OCI-M2 (cell line): ENCODE measurements around the gene TMEM132A.

Experiments
- DNase-seq: peaks from one replicate; lab custom pipeline; 2025; ENCODE audit not compliant: unreplicated experiment; lab: John Stamatoyannopoulos, UW

The TMEM132A gene

DNA sequence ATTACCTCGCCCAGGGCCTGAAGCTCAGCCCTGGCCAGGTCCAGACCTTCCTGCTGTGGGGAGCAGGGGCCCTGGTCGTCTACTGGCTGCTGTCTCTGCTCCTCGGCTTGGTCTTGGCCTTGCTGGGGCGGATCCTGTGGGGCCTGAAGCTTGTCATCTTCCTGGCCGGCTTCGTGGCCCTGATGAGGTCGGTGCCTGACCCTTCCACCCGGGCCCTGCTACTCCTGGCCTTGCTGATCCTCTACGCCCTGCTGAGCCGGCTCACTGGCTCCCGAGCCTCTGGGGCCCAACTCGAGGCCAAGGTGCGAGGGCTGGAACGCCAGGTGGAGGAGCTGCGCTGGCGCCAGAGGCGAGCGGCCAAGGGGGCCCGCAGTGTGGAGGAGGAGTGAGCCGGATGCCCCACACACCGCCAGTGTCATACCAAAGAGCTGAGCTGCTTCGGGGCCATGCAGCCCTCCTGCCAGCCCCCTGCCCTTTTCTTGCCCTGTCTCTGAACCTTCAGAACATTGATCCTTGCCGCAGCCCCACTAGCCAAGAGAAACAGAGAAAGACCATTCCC, 2.4 kb upstream of the TMEM132A start:
- DNase-seq = no peak

DNA sequence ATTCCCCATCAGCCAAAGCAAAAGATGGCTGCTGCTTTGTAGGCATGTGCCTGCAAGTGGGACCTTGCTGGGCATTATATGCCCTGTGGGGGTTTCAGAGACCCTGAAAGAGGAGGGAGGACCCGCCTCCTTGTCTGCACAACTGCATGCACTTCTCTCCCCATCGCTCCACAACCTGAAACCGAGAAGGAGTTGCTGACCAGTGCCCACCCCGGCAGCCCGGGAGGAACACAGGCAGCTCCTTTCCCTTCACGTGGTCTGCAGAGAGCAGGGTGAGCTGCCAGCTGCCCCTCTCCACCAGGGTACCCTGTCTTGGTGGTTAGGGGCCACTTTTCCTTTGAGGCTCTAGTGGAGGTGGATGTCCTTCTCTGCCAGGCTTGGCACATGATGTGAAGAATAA, 1.4 kb upstream of the TMEM132A start:
- DNase-seq = no peak

DNA sequence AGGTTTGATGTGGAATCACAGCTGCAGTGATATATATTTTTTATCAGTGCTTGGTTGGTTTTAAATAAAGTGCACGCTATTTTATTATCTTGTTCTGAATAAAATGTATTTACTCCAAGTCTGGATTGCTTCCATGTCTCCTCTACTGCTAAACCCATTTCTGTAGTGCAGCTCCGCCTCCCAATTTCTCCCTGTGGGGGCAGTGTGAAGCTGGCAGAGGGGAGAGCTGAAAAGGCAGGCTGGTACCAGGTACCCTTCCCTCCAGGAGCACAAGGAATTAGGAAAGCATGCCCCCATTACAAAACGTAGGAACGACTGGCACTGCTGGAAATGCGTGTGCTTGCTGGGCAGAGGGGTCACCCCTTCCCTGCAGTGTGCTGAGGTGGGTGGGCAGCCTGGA, 934 bp upstream of the TMEM132A start:
- no peak for DNase-seq

- DNase-seq = no peak
Observed at GRCh38 chr11:60923800-60924109, 505 bp upstream of the TMEM132A start.

- DNase-seq = no peak
Observed at GRCh38 chr11:60924906-60925853, 920 bp downstream of the TMEM132A start.

- DNase-seq = no peak
Observed at GRCh38 chr11:60925868-60926267, 1.6 kb downstream of the TMEM132A start.

DNA sequence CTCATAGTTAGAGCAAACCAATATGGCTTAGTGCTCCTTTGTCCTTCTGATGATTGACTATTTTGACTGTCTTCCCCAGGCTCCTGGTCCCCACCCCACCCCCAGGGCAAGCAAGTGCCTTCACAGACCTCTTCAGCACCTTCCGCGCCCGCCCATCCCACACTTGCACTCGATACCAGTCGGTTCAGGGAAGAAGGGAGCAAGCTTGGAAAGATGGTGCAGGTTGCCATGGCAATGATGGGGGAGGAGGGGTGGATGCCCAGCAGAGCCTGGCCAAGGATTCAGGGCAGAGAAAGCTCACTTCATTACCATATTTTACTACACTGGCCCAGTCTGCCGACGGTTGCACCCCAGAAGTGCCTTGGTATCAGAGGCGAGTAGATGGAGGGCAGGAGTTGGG, 2.2 kb downstream of the TMEM132A start:
- no peak for DNase-seq

DNA sequence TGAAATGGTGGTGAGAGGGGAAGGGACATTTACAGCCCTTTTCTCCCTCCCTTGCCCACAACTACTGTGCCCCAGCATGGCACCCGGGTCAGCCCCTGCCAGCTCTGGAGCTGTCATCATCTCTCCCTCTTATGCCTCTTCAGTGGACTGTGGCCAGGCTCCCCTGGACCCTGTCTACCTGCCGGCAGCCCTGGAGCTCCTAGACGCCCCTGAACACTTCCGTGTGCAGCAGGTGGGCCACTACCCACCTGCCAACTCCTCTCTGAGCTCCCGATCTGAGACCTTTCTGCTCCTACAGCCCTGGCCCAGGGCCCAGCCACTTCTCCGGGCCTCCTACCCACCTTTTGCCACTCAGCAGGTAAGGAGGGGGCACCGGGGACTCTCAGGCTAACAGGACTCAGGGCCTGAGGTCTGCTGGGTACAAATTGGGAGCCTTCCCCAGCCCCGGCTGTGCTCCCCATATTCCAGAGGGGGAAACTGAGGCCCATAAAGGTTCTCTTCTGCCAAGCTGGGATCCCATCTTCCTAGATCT, 2.9 kb downstream of the TMEM132A start:
- DNase-seq = no peak

DNA sequence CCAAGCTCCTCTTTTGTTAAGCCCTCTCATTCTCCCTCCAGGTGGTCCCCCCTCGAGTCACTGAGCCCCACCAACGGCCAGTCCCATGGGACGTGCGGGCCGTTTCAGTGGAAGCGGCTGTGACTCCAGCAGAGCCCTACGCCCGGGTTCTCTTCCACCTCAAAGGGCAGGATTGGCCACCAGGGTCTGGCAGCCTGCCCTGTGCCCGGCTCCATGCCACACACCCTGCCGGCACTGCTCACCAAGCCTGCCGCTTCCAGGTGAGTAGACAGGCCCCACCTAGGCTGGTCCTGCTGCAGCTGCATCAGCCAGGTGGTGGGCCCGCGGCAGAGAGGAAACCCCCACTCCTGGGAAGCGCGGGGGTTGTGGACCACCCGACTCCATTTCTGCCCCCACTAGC, 3.3 kb downstream of the TMEM132A start:
- no peak for DNase-seq

GRCh38 chr11:60928563-60929001, 4.3 kb downstream of the TMEM132A start:
- no peak for DNase-seq

- DNase-seq = no peak
Observed at GRCh38 chr11:60929764-60930163, 5.5 kb downstream of the TMEM132A start.

DNA sequence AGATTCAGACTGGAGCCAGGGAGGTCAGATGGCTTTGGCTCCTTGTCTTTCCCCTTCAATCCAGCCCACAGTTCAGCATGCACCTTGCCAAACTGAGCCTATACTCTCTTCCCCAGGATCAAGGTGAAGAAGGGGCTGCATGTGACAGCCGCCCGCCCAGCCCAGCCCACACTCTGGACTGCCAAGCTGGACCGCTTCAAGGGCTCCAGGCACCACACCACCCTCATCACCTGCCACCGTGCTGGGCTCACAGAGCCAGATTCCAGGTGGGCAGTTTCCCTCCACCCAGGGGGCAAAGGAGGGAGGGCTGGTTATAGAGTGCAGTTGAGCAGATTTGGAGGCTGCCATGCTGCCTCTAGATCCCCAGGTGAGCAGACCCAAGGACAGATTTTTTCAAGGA, 6.1 kb downstream of the TMEM132A start:
- DNase-seq = no peak

DNA sequence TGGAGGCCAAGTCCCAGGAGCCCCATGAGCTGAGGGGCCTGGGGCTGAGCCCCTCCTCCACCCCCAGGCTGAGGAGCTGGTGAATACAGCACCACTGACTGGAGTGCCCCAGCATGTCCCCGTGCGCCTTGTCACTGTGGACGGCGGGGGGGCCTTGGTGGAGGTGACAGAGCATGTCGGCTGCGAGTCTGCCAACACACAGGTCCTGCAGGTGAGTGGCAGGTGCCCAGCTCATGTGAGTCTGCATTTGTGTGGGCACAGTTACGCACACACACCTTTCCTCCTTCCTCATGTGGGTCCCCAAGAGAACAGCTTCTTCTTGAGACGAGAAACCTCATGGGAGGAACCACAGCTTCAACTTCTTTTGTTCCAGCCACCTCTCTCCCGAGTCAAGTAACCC, 7.7 kb downstream of the TMEM132A start:
- no peak for DNase-seq

DNA sequence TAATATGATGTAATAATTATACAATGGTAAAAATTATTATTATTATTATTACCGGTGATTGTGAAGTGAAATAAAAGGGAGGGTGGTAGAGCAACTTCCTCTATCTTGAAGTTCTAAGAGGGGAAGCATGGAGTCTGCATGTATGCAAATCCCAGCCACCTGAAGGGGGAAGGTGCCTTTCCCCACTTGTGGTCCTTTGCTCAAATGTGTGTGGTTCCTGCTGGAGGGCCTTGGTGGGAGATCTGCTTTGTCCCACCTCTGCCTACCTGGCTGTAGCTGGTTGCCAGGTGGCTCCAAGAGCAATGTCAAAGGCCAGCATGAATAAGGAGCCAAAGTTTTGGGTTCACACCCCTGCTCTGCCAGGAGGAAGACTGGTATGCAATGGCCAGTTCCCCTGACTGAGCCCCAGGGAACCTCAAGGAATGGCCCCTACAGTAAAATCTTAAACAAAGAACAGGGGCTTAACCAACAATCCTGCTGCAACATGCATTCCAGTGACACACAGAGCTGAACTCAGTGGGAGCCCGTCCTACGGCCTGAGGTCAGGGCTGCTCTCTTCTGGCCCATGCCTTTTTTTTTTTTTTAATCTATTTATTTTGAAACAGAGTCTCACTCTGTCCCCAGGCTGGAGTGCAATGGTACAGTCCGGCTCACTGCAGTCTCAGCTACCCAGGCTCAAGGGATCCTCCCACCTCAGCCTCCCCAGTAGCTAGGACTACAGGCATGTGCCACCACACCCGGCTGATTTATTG, 8.5 kb downstream of the TMEM132A start:
- no peak for DNase-seq

- DNase-seq = no peak
Observed at GRCh38 chr11:60933416-60934123, 9.3 kb downstream of the TMEM132A start.

DNA sequence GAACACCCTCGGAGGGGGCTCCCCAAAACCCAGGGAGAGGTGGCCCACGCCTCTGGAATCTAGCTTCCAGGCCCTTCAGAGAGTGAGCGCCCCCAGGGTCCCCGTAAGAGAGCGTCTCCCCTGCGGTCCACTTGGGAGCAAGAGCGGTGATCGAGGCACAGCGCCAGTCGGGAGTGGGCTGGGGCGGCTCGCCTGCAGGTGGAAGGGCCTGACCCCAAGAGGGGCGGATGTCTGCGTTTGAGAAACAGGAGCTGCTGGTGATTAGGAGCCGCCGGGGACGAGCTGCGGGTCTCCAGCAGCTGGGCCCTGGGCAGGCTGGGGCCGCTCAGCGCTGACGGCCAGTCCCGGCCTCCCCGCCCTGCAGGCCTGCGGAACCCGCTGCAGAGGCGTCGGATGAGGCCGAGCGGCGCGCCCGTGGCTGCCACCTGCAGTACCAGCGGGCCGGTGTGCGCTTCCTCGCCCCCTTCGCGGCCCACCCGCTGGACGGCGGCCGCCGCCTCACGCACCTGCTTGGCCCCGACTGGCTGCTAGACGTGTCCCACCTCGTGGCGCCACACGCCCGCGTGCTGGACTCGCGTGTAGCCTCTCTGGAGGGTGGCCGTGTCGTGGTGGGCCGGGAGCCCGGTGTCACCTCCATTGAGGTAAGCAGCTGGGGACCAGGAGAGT, 10.0 kb downstream of the TMEM132A start:
- no peak for DNase-seq

DNA sequence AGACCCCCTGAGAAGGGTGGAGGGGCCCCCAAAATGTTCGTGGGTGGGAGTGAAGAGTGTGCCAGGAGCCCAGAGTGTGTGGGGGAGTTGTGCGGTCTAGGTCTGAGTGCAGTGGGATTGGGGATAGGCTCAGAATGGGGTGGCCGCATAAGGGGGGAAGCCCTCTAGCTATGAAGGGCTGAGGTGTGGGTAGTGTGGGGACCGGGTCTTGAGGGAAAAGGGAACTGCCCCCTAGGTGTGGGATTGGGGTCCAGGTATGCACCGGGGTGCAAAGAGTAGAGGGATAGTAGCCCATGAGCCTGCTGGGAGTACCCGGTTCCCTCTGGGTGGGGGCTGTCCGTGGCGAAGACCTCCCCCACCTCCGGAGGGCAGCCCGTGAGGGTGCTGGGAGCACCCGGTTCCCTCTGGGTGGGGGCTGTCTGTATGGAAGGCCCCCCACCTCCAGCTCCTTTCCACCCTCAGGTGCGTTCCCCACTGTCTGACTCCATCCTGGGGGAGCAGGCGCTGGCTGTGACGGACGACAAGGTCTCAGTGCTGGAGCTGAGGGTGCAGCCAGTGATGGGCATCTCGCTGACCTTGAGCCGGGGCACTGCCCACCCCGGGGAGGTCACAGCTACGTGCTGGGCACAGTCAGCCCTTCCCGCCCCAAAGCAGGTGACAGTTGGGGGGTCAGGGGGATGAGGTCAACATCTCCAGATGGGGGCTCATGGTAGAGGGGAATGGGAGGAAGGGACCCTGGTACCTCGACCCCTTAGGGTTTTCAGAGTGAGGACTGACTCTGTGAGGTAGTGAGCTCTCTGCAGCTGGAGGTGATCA, 10.7 kb downstream of the TMEM132A start:
- no peak for DNase-seq

- no peak for DNase-seq
Observed at GRCh38 chr11:60935676-60936442, 11.6 kb downstream of the TMEM132A start.
